ENCODE measurements around the gene MACROH2A1.

MACROH2A1 gene

GRCh38 chr5:135310328-135310989 is 88.6 kb downstream of the MACROH2A1 start:
- ATAC-seq = peak in 1 of 2 donors; percentile 25

- peak in 1 of 2 donors; percentile 18 for ATAC-seq
Measured at GRCh38 chr5:135309391-135310327, 89.4 kb downstream of the MACROH2A1 start.

GRCh38 chr5:135308752-135309151 is 90.3 kb downstream of the MACROH2A1 start:
- no peak for ATAC-seq

- ATAC-seq = no peak
Measured at GRCh38 chr5:135308245-135308644, 90.8 kb downstream of the MACROH2A1 start.

GRCh38 chr5:135307143-135307903 is 91.7 kb downstream of the MACROH2A1 start:
- no peak for ATAC-seq

- ATAC-seq = no peak
Measured at GRCh38 chr5:135306557-135306956, 92.5 kb downstream of the MACROH2A1 start.

GRCh38 chr5:135304352-135305221 is 94.4 kb downstream of the MACROH2A1 start:
- no peak for ATAC-seq

- ATAC-seq = no peak
Measured at GRCh38 chr5:135303582-135304173, 95.4 kb downstream of the MACROH2A1 start.

- no peak for ATAC-seq
Measured at GRCh38 chr5:135296900-135297816, 101.9 kb downstream of the MACROH2A1 start.

GRCh38 chr5:135295852-135296251 is 103.2 kb downstream of the MACROH2A1 start:
- no peak for ATAC-seq

GRCh38 chr5:135294793-135295192 is 104.2 kb downstream of the MACROH2A1 start:
- no peak for ATAC-seq

- no peak for ATAC-seq
Measured at GRCh38 chr5:135289651-135290050, 109.4 kb downstream of the MACROH2A1 start.

GRCh38 chr5:135287551-135287950 is 111.5 kb downstream of the MACROH2A1 start:
- ATAC-seq = no peak

Data from activated CD4-positive, CD25-positive, alpha-beta regulatory T cell treated with anti-CD3 and anti-CD28 coated beads, Interleukin-2, amount 50 U/mL, for 24 hours (primary cell).